Astrocyte of the spinal cord (primary cell): ENCODE measurements around the gene RBM48.

Experiments
- DNase-seq: peaks from one replicate; pipeline ENCODE4 v3.0.0; 2011; ENCODE audit warnings: low read depth, low spot score
- H3K4me3 ChIP-seq: 2 replicates; pipeline ENCODE4 v1.5.1; 2011; ENCODE audit warnings: low read depth, mild to moderate bottlenecking, low read length, moderate library complexity
- CTCF ChIP-seq: IDR thresholded peaks from 2 replicates; pipeline ENCODE4 v1.5.1; 2012; ENCODE audit warnings: low read depth, mild to moderate bottlenecking, low read length, inconsistent platforms
- in situ Hi-C: cut with HindIII; loops from 2 replicates; pipeline ENCODE4 v1.10.0; 2017; ENCODE audit warnings: low sequenced_read_pairs

The RBM48 gene

GRCh38 chr7:92586403-92586802 lies 57.8 kb downstream of the RBM48 start:
- H3K4me3 ChIP-seq = no peak overlapping the region
- TF ChIP-seq CTCF = no peak
- in situ Hi-C loops = no loop called here
- no peak for DNase-seq

- H3K4me3 ChIP-seq = no peak overlapping the region
- in situ Hi-C loops = no loop called here
- no peak for DNase-seq
Measured at GRCh38 chr7:92586841-92587240, 58.2 kb downstream of the RBM48 start.

More at GRCh38 chr7:92586841-92587240, 58.2 kb downstream of the RBM48 start:
- TF ChIP-seq CTCF = no peak
